ENCODE data around the gene PDLIM1. TPM values are rescaled to one million over a fixed set of nuclear protein-coding genes. Genes with fewer than 3 reads are reported as not detected.
A peak's percentile ranks its signal among the peaks of the same experiment; 100 is the strongest.

The PDLIM1 gene
- total and polyA plus RNA-seq, 10 donors: 101 to 225 (median 168) TPM

DNA sequence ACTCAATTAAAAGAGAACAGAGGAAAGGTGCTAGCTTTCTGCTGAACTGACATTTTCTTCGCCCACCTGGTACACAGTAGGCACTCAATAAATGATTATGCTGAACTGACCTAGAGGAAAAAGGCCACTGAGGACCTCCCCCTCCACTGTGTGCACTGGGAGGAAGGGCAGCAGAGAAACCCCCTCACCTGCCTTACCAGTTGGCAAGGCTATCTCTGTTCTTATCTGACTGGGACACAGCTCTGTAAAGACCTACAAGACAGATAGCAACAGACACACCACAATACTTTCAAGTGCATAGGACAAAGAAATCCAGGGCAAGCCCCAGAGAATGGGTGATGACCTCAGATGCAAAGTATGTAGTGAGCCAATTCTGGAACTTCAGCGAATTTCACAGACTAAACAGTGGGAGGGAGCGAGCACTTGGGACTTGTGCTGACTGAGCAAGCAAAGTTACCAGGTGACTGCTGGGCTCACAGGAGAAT is 30.4 kb downstream of the PDLIM1 start:
- intact Hi-C loops (cut with DNase I; ENCODE audit: low total_unique reads): no loop called here
- Histone ChIP-seq H3K27ac (peak overlapping the region in 7 of 8 donors; percentile 21 to 77 (median 54)), H3K9me3 (peaks cover 0 to 6% (median 2%) of the 10 kb centered on the region in 8 donors), H3K27me3 (replicated peaks in 1 of 7) (no peaks in the 10 kb centered on the region), H3K36me3 (peaks cover 0 to 94% (median 40%) of the 10 kb centered on the region in 6 donors), H3K4me1 (peaks cover 0 to 41% (median 8%) of the 10 kb centered on the region in 6 donors), H3K4me3 (no peak overlapping the region)
- DNase-seq: no peak
- TF ChIP-seq POLR2A (IDR thresholded peaks at IDR 0.05) (no peak), POLR2AphosphoS5 (IDR thresholded peaks at IDR 0.05) (no peak)
- TF ChIP-seq, protein P1, sequence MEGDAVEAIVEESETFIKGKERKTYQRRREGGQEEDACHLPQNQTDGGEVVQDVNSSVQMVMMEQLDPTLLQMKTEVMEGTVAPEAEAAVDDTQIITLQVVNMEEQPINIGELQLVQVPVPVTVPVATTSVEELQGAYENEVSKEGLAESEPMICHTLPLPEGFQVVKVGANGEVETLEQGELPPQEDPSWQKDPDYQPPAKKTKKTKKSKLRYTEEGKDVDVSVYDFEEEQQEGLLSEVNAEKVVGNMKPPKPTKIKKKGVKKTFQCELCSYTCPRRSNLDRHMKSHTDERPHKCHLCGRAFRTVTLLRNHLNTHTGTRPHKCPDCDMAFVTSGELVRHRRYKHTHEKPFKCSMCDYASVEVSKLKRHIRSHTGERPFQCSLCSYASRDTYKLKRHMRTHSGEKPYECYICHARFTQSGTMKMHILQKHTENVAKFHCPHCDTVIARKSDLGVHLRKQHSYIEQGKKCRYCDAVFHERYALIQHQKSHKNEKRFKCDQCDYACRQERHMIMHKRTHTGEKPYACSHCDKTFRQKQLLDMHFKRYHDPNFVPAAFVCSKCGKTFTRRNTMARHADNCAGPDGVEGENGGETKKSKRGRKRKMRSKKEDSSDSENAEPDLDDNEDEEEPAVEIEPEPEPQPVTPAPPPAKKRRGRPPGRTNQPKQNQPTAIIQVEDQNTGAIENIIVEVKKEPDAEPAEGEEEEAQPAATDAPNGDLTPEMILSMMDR (IDR thresholded peaks at IDR 0.05 in 8 of 11, conservative IDR thresholded peaks at IDR 0.05 in 3 of 11): no peak
- 52 to 83% (median 80%) methylated on average over 3 of the region's 3 CpGs for WGBS, 5 donors

GRCh38 chr10:95257849-95258248 is 33.0 kb downstream of the PDLIM1 start:
- Histone ChIP-seq H3K4me1 (peaks cover 0 to 48% (median 9%) of the 10 kb centered on the region in 6 donors), H3K27me3 (replicated peaks in 1 of 7) (no peaks in the 10 kb centered on the region), H3K36me3 (peaks cover 0 to 68% (median 33%) of the 10 kb centered on the region in 6 donors), H3K4me3 (no peak overlapping the region), H3K9me3 (peaks cover 0 to 6% (median 2%) of the 10 kb centered on the region in 8 donors), H3K27ac (no peak overlapping the region)
- DNase-seq: no peak
- TF ChIP-seq, protein P1 (IDR thresholded peaks at IDR 0.05 in 8 of 11, conservative IDR thresholded peaks at IDR 0.05 in 3 of 11): no peak
- no peak for TF ChIP-seq POLR2A (IDR thresholded peaks at IDR 0.05)
- TF ChIP-seq POLR2AphosphoS5 (IDR thresholded peaks at IDR 0.05): no peak
- intact Hi-C loops (cut with DNase I; ENCODE audit: low total_unique reads): no loop called here
- 95 to 97% (median 97%) methylated on average over 7 of the region's 7 CpGs for WGBS, 5 donors

GRCh38 chr10:95256268-95256667 is 34.5 kb downstream of the PDLIM1 start:
- TF ChIP-seq POLR2AphosphoS5 (IDR thresholded peaks at IDR 0.05) (no peak), POLR2A (IDR thresholded peaks at IDR 0.05) (no peak)
- TF ChIP-seq, protein P1 (IDR thresholded peaks at IDR 0.05 in 8 of 11, conservative IDR thresholded peaks at IDR 0.05 in 3 of 11): no peak
- Histone ChIP-seq H3K27me3 (replicated peaks in 1 of 7) (no peaks in the 10 kb centered on the region), H3K4me3 (no peak overlapping the region), H3K36me3 (peaks cover 0 to 62% (median 26%) of the 10 kb centered on the region in 6 donors), H3K9me3 (peaks cover 0 to 6% (median 2%) of the 10 kb centered on the region in 8 donors), H3K27ac (no peak overlapping the region), H3K4me1 (peaks cover 0 to 50% (median 10%) of the 10 kb centered on the region in 6 donors)
- DNase-seq: no peak
- intact Hi-C loops (cut with DNase I; ENCODE audit: low total_unique reads): no loop called here
- WGBS, 5 donors: 95 to 96% (median 96%) methylated on average over 1 of the region's 1 CpG

DNA sequence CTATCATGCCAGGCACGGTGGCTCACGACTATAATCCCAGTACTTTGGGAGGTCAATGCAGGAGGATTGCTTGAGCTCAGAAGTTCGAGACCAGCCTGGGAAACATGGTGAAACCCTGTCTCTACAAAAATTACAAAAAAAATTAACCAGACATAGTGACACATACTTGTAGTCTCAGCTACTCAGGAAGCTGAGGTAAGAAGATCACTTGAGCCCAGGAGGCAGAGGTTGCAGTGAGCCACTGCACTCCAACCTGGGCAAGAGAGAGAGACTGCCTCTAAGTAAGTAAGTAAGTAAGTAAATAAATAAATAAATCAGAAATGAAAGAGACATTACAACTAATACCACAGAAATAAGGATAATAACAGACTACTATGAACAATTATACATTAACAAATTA is 36.2 kb downstream of the PDLIM1 start:
- H3K27ac ChIP-seq: peak overlapping the region in 3 of 8 donors; percentile 15 to 33 (median 22)
- intact Hi-C loops (cut with DNase I; ENCODE audit: low total_unique reads): no loop called here
- peaks cover 0 to 6% (median 2%) of the 10 kb centered on the region in 8 donors for H3K9me3 ChIP-seq
- peaks cover 0 to 45% (median 12%) of the 10 kb centered on the region in 6 donors for H3K4me1 ChIP-seq
- H3K4me3 ChIP-seq: no peak overlapping the region
- H3K36me3 ChIP-seq: peaks cover 0 to 54% (median 20%) of the 10 kb centered on the region in 6 donors
- WGBS, 5 donors: 72 to 90% (median 81%) methylated on average over 3 of the region's 3 CpGs
- no peak for DNase-seq
- no peaks in the 10 kb centered on the region for H3K27me3 ChIP-seq (replicated peaks in 1 of 7)
- TF ChIP-seq, protein P1 (IDR thresholded peaks at IDR 0.05 in 8 of 11, conservative IDR thresholded peaks at IDR 0.05 in 3 of 11): no peak
- TF ChIP-seq POLR2AphosphoS5 (IDR thresholded peaks at IDR 0.05) (no peak), POLR2A (IDR thresholded peaks at IDR 0.05) (no peak)
